Inflammatory macrophage treated with lipopolysaccharide for 1 hour (primary cell): Measurements from ENCODE around the gene SP110.

Experiments
- DNase-seq, 2 donors: peaks; one replicate each; pipeline ENCODE4 v3.0.0-alpha.2; 2020 to 2022

SP110 gene

DNA sequence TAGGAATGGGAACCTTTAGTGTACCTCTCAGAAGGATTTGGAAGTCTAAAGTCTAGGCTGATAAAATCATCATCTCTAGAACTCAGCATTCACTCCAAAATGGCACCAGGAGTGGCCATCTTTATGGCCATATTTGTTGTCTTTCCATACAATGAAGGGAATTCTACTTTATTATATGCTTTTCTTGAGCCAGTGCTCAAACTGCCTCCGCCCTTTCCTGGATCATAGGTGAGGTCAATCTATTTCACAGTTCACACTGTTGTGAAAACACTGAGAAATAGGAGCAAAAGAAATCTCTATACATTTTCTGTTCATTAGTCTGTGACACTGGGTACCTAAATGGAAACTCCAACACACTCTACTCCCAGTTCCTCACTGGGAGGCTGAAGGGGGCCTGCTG is 55.6 kb downstream of the SP110 start:
- no peak for DNase-seq

DNA sequence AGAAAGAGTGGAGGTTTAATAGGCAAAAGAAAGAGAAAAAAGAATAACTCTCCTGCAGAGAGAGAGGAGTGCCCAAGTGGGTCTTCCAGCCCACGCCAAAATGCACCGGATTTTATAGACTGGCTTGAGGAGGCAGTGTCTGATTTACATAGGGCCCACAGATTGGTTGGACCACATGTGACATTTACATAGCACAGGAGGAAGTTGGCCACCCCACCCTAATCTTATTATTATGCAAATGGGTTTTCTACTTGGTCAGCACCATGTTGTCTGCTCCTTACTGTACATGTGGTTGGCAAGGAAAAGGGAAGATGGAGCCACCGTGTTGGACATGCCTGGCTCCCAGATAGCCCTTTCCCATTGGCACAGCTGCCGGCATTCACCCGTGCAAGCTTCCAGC is 56.8 kb downstream of the SP110 start:
- DNase-seq = peak; percentile 17 to 28

DNA sequence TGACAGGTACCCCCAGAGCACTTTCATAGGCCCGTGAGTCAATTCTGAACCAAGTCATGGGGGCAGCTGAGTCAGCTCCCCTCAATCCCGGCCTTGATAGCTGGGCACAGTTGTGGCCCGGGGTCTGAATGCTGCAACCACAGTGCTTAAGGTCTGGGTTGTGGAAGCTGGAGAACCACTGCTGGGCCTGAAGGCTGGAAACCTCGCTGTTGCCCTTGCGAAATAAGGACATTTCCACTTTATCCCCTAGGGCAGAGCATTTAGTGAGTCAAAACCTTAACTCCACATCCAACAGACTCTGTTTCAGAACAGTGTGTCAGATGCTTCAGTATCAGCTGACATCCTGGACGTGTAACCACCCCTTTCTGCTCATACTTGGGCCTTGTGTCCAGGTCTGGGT is 58.6 kb downstream of the SP110 start:
- DNase-seq = peak; percentile 68 to 69

DNA sequence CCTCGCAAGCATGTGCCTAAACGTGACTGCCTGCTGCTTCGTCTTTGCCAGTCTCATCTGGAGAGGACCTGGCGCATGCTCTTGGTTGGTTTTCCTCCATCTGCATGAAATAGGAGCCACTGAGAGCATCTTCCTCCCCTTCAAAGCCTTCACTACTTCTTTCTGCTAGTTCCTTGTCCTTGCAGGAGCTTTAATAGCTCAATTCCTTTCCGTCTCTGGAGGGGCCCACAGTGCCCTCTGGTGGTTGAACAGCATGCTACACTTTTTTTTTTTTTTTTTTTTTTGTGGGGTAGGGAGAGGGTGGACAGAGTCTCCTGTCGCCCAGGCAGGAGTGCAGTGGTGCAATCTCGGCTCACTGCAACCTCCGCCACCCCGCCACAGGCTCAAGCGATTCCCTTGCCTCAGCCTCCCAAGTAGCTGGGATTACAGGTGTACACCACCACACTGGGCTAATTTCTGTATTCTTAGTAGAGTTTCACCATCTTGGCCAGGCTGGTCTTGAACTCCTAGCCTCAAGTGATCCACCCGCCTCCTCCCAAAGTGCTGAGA is 59.6 kb downstream of the SP110 start:
- DNase-seq = peak; percentile 50 to 92

DNA sequence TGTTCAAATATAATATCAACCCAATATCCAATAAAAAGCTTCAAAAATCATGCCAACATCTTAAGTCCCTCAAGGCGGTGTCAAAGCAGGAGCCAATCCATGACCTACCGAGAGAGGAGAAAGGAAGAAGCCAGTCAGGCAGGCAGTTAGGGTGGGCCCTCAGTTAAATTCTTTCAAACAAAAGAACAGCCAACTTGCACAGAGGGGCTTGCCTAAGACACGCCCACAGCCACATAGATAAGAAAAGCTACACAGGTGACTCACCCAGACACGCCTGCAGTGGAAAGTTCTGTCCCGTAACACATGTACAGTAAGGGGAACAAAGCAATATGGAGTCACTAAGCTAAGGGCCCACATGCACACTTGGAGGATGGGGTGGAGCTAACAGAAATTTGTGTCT is 61.3 kb downstream of the SP110 start:
- DNase-seq = no peak

DNA sequence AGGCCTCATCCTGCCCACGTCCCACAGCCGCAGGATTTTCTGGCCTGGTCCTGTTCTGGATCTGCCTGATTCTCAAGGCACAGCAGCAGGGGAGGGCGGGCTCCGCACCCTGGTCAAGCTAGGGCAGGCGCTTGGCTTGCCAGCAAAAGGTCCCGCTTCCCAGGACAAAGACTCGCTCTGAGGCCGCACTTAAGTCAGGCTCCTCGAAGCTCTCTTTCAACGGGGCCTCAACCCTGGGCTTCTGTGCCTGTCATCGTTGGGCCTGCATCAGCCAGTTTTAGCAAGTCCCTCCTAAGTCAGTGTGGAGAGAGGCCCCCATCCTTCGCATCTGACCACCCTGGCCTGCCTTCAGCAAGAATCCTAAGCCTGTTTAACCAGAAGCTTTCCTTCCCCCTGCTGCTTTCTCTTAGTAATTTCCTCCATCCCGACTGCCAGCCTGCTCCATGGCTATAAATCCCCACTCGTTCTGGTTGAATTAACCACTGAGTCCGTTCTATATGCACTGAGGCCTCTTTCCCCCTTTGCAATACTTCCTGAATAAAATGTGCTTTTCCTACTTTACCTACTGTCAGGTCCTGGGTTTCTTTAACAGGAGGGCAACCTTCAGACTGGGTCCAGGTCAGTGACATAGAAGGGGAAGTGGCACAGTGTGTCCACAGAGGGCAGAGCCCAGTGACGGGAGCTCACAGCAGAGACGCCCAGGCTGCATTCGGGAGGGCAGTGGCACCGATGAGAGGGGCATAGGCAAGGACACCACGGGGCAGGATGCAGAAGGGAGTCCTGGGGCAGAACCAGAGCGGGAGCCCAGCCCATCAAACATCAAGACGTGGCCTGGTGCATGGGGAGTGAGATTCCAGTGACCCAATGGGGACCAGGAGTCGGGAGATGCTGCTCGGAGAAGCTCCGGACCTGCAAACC is 62.7 kb downstream of the SP110 start:
- DNase-seq = no peak

DNA sequence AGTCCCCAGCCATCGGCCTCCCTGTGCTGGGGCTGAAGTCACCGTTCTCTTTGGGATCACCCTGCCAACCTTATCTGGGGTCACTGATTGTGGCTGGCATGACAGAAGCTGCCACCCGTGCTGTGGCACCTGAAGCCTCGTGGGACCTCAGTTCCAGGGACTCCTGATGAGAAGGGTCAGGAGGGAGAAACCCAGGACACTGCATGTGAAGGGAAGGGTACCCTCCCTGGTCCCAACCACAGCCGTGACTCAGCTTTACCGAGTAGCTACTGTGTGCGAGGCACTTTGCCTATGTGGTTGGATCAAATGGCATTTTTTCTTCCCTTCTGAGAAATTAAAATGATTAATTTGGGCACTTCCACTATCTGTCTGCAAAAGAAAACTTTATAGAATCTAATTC is 64.4 kb downstream of the SP110 start:
- no peak for DNase-seq

DNA sequence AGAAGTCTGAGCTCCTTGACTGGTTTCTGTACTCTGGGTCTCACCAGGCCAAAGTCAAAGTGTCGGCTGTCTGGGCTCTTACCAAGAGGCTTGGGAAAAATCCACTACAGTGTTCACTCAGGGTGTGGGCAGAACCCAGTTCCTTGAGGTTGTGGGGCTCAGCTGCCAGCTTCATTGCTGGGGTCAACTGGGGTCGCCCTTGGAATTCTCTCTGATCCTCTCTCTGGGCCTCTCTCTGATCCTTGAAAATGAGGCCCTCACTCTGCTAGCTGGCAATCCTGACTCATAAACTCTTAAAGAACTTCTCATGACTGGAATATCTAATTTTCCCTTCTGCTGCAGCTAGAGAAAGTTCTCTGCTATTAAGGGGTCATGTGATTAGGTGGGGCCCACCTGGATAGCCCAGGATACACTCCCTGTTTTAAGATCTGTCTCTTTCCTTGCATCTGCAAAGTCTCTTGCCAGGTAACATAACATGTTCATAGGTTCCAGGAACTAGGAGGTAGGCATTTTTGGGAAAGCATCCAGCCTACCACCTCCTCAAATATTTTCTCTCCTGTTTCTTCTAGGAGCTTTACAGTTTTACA is 66.3 kb downstream of the SP110 start:
- DNase-seq = no peak

DNA sequence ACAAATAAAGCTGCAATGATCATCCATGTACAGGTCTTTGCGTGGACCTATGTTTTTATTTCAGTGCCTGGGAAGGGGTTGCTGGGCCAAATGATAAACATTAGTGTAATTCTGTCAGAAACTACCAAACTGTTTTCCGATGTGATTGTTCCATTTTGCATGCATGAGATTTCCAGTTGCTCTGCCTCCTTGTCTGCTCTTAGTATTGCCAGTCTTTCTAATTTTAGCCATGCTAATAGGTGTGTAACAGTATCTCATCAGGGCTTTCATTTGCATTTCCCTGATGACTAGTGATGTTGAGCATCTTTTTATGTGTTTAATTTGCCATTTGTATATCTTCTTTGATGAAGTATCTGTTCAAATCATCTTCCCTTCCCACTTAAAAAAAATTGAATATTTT is 67.5 kb downstream of the SP110 start:
- no peak for DNase-seq

DNA sequence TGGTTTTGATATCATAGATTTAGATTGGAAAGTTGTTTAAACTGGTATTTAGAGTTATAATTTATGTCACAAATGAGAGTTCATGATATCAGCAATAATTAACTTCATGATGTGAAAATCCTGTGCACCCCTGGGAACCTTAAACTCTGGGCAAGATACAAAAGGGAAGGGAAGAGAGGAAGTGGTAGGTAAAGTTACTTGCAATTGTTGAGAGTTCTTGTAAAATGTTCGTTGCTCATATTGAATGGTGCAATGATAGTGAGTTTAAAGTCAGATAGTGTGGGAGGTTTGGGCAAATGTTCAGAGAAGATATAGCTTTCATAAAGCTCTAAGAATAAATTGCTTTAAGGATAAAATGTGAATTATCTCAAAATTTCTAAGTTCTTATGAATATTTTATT is 75.4 kb downstream of the SP110 start:
- DNase-seq = peak; percentile 59 to 70

DNA sequence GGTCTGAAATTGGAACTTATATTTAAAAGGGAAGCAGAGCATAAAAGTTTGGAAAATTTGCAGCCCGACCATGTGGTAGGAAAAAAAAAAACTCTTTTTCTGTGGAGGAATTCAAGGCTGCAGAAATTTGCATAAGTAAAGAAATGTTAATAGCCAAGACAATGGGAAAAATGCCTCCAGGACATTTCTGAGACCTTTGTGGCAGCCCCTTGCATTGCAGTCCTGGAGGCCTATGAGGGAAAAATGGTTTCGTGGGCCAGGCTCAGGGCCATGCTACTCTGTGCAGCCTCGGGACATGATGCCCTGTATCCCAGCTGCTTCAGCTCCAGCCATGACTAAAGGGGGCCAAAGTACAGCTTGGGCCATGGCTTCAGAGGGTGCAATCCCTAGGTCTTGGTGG is 79.1 kb downstream of the SP110 start:
- no peak for DNase-seq

DNA sequence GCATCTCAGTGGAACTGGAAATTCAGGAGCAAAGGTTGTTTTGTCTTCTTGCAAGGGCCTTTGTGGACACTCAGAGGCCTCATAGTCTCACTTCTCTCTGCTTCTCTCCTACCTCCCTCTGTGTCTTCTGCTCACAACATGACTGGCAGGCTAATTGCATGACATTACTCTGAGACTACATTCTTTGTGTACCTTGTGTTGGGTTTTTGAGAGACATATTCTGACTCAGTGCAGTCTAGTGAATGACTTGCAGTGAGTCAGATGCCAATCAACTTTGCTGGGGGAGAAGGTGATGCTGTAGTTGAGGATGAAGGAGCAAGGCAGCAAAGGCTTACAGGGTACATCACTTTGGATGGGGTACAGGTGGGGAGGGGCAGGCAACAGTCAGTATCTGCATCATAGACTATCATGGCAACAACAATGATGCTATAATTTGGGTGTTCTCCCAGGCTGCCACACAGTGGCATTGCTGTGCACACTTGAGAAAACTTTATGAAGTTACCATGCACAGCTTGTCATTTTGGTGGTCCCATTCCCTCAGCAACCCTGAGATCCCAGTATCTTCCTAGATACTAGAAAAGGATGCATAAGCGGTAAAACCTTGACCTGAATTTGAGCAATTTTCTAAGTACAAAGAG is 81.8 kb downstream of the SP110 start:
- DNase-seq = no peak

DNA sequence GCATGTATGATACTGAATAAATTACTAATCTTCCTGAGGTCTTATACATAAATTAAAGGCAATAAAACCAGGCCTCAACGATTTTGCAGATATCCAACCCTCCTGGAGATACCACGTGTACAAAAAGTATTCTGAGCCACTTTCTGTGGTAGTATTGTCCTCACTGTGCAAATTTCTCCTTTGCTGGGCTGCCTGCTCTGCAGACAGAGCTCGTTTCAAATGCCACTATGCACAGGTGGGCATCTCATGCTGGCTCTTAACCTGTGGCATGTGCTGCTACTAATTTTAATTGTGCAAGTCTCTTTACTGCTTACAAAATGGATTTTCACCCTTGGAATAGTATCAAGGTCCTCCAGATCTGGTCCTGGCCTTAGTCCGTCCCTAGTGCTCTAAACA is 84.7 kb downstream of the SP110 start:
- no peak for DNase-seq

DNA sequence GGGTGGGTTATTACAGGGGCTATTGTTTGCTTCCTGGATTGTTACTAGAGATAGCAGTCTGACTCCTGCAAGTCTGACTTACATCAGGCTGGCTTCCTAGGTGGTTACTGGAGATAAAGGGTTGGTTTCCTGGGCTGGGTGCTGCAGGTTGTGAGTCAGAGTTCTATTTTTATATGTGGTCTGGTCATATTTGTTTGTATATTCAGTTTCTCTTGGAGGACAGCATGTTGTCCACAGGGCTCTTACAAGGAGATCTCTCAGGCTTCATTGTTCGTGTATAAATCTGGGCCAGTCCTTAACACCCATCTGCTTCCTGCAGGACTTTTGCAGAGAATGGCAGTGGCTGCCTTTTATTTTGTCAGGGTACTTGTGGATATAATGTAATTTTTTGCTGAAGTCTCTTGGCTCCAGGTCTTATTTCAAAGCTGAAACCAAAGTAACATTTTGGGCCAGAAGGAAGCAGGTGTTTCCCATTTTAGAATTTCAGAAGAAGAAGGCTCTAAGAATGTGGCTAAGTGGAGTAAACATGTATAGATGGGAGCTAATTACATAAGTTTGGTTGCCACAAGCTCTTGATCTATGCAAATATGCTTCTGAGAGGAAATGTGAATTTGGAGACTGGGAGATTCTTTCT is 85.2 kb downstream of the SP110 start:
- no peak for DNase-seq

DNA sequence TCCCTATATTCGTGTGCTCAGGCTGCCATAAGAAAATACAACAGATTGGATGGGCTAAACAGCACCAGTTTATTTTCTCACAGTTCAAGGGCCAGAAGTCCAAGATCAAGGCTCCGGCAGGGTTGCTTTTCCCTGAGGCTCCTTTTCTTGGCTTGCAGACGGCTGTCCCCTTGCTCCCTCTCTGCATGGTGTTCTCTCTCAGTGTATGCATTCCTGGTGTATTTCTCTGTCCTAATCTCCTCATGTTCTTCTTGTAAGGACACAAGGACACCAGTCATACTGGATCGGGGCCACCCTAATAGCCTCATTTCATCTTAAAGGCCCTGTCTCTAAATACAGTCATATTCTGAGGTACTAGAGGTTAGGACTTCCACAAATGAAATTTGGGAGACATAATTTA is 88.4 kb downstream of the SP110 start:
- DNase-seq = no peak

DNA sequence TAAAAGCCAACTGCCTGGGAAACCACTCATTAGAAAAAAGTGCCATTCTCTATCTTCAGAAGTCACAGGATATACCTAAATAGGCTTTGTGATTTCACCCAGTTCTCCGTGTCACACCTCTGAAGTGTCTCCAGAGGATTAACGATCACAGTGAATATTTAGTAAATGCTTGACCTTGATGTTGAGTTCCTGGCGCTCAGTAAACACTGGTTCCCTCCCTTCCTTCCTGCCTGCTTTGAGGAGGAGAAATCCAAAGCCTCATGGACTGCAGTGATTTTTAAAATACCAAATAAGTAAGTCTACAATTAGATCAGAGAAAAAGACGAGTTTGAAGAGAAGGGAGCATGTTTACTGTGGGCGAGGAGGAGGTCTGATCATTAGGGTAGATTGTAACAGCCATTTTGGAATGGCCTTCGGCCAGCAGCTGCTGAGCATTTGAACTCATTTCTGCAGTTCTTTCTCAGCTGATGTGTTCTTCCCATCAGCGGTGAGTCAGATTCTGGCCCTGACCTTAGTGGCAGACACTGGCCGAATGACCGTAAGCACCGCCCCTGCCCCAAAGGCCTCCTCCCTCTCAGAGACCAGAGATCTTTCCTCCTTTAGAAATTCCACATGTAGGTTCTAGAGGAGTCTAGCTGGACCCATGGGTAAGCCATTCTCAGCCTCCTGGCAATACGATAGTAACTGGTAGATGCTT is 89.0 kb downstream of the SP110 start:
- no peak for DNase-seq

DNA sequence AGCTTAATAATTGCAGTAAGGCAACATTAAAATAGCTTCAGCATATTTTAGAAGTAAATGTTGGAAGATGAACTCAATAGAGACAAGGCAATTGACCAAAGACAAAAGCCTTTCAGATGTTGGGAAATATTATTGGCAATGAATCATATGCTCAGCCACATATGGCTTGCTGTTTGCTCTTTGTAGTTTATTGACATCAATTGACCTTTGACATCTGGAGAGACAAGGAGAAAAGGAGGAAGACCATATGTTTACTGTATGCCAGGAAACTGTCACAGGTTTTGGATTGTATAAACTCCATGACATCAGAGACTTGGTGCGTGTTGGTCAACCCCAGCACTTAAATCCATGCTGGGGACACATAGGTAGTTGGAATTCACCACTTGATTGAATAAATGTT is 90.4 kb downstream of the SP110 start:
- DNase-seq = no peak

DNA sequence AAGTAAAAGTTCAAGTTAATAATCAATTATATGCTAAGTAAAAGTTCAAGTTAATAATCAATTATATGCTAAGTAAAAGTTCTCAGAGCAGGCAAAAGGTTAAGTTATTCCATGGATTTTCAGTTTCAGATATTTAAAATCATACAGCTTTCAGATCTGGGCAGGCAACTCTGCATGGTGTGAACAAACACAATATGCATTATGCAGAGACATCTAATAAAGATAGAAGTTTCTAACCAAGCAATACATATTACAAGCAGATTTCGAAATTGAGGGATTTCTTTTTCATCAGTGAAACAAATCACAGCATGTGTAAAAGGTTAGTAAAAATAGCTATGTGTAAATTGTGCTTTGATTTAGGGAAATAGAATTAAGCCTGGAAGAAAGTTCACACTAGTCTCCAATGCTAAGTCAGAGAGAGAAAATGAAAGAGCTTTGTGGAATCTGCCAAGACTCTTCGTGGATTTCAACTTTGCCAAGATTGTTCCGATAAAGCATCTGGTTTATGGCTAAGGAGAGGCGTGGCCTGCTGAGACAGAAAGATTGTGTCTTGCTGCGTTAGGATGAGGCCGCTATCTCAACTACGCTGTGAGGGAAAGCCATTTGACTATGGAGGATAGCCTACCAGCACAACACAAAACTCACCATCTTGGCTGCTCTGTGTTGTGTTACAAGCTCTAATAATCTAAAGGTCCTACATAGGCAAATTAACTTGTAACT is 91.0 kb downstream of the SP110 start:
- DNase-seq = peak; percentile 37 to 53

DNA sequence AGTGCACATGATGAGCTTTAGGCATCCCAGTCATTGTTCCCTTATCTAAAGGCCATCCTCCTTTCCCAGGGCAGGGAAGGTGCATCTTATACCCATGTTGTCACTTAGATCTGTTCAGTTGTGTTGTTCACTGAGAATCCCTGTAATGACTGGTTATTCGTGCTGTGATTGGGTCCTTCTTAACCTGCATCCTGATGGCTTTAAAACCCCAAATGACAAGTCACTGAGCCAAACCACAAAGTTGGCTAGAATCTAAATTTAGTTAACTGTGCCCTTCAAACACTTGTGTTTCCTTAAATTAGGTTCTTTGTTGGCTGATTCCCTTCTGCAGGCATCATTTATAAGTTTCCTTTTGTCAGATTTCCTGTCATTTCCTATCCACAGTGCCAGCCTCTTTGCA is 92.6 kb downstream of the SP110 start:
- no peak for DNase-seq

DNA sequence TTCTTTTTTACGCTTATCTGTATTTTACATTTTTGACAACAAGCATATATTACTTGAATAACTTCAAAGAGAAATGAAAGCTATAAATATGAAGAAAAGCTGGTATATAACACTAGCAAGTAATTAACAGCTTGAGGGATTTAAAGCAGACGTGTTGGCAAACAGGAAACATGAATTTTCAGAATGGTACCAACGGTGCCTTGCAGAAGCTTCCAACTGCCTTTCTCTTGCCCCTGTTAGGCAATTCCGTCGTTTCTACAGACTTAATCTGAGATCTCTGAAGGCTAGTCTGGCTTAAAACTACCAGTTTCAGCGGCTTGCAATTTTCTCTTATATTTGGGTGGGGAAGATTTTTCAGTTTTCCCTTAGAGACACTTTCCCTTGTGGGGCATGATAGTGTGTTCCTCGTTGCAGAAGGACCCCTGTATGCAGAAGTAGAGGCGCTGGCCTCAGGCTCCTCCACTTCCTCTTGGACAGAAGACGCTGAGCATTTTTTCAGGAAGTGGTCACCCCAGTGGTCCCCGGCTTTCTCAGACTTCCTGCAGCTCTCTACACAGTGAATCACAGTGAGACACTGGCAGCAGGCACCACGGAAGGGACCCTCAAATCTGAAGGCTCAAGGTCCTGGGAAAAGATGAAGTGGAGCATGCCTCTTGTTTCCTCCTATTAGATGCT is 94.9 kb downstream of the SP110 start:
- peak; percentile 71 to 77 for DNase-seq

DNA sequence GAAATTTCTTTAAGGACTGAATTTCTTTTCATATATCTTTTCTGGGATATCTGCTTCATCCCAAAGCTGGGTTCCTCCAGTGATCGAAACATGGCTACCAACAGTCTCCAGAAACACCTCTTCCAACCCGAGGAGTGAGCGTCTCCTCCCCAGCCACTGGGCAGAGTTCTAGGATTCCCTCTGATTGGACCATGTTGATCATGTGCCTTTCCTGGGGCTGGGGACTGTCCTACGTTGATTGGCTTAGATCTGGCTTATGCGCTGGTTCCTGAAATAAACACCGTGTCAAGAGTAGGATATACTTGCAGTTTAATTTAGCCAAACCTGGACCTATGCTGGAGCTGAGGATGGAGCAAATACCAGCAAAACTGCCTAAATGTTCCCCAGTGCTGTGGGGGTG is 95.5 kb downstream of the SP110 start:
- DNase-seq = no peak
